Ovary (tissue), 9 donors: ENCODE data around the gene RPP25L. TPM values are rescaled to one million over a fixed set of nuclear protein-coding genes. Genes with fewer than 3 reads are reported as not detected.
A peak's percentile ranks its signal among the peaks of the same experiment; 100 is the strongest.

Source experiments
- DNase-seq, 5 donors: peaks; one replicate each; pipeline ENCODE4 v3.0.0-alpha.2; 2019 to 2020
- H3K27ac ChIP-seq, 2 donors: fragments of 200-600 bp; one replicate each; pipeline versions ENCODE4 v1.5.1 to v1.8.0; 2019 to 2022
- H3K27me3 ChIP-seq: fragments of 200-600 bp; one replicate; pipeline ENCODE4 v1.8.0; 2022
- H3K36me3 ChIP-seq: fragments of 200-600 bp; sonication (generic); one replicate; pipeline ENCODE4 v1.5.1; 2019
- H3K4me1 ChIP-seq: one replicate; pipeline ENCODE4 v1.8.1; 2013; ENCODE audit warnings: mild to moderate bottlenecking, moderate library complexity; ENCODE audit not compliant: insufficient read depth
- H3K4me3 ChIP-seq: fragments of 200-600 bp; sonication (generic); one replicate; pipeline ENCODE4 v1.5.1; 2017
- H3K9me3 ChIP-seq, 2 donors: fragments of 200-600 bp in 1 of 2; sonication (generic) in 1 of 2; one replicate each; pipeline versions ENCODE4 v1.5.1 to v1.8.1; 2013 to 2019; ENCODE audit warnings: mild to moderate bottlenecking in 1 of 2, moderate library complexity in 1 of 2
- EP300 ChIP-seq: sonication (generic); formaldehyde crosslinking; IDR thresholded peaks from one replicate; pipeline ENCODE4 v1.6.1; 2017; ENCODE audit warnings: antibody characterized with exemption
- POLR2A ChIP-seq: fragments of 450-650 bp; IDR thresholded peaks from one replicate; pipeline ENCODE4 v1.6.1; 2017; ENCODE audit warnings: antibody characterized with exemption, mild to moderate bottlenecking, moderate library complexity
- WGBS, 3 donors: extraction: QIAGEN DNeasy Blood & Tissue Kit in 1 of 3; methylation state at CpG; one replicate each; pipeline versions ENCODE4 v1.1.5 to v1.1.7; 2013 to 2017; 5-methylcytosine and 5-hydroxymethylcytosine counted together
- intact Hi-C, 4 donors: fragments of 100-400 bp; cut with DNase I; formaldehyde crosslinking; loops; one replicate each; pipeline versions ENCODE4 v1.11.0 to v1.15.1; 2022 to 2023
- polyA plus RNA-seq, 2 donors: library from polyadenylated mRNA; stranded (reverse); fragments of 200-250 nt in 1 of 2; fragments of 350-450 nt in 1 of 2; fragmentation: Illumina TruSeq in 1 of 2; extraction: RNeasy Lipid Tissue Mini Kit (QIAGEN cat#74804) in 1 of 2; gene quantifications; one replicate each; pipeline ENCODE4 v1.2.3, GENCODE V29; 2013 to 2014
- total RNA-seq, 7 donors: library from RNA; depleted of rRNA in 2 of 7; stranded (reverse); fragments of >200 nt in 2 of 7; fragmentation: NEBNext Ultra II Directional in 3 of 7; extraction: Animal tissue kit (Norgen Biotek cat#: 25700) in 3 of 7; gene quantifications; one replicate each; pipeline versions ENCODE4 v1.1.0 to v1.2.4, GENCODE V29; 2016 to 2023
- TF ChIP-seq, protein P1 (sequence below), 3 donors: fragments of 450-650 bp in 2 of 3; fragments of 200-600 bp in 1 of 3; IDR thresholded peaks; one replicate each; pipeline versions ENCODE4 v1.5.1 to v1.8.0; 2016 to 2022; ENCODE audit warnings: antibody characterized with exemption in 3 of 3, mild to moderate bottlenecking in 1 of 3
- donor health status: DM: no; HTN: no; CAD: no; lungs with moderate emphysema.
- donor health status: DM: no; HTN: no; CAD: no.
- donor health status: Bipolar disorder and iron deficiency.
- donor health status: DM: yes; HTN: yes; CAD: no.
- donor health status: DM: no; HTN: no; CAD: no.
- donor health status: DM: yes; HTN: yes; CAD: no.

RPP25L gene
- total and polyA plus RNA-seq, 9 donors, result 5.4 to 28.8 (median 20.6) TPM

DNA sequence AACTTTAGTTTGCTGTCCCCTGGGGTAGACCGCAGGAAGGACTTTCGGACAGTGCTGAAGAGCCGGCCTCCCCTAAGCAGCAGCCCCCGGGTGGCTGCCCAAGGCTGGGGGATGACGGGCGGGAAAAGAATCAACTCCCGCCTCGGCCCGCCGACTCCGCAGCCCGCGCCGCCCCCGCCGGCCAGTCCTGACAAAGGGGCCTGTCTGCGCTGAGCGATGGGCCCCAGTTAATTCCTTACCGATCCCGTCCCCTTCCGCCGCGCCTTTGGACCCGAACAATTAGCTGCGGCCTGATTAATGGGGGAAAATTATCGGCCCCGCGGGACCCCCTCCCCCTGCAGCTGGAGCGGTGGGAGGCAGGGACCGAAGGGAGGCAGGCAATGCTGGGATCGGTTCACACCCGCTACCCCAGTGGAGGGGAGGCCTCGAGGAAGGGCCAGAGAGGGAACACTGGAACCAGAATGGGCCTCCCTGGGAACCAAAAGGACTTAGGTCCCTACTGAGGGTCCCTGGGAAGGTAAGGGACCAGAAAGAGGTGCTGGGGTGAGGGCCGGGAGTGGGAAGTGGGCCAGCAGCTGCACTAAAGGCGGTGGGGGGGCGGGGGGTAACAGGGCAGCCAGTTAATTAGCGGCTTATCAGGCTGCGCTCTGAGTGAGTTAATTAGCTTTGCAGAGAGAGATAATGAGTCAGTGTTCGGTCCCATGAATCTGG, 12.7 kb upstream of the RPP25L start:
- Histone ChIP-seq H3K4me3 (no peak overlapping the region), H3K36me3 (no peaks in the 10 kb centered on the region), H3K4me1 (peaks cover 5% of the 10 kb centered on the region), H3K9me3 (no peaks in the 10 kb centered on the region), H3K27me3 (peaks cover 12% of the 10 kb centered on the region), H3K27ac (no peak overlapping the region)
- intact Hi-C loops, result no loop called here
- DNase-seq, result no peak
- TF ChIP-seq EP300 (no peak), POLR2A (no peak)
- TF ChIP-seq, protein P1, sequence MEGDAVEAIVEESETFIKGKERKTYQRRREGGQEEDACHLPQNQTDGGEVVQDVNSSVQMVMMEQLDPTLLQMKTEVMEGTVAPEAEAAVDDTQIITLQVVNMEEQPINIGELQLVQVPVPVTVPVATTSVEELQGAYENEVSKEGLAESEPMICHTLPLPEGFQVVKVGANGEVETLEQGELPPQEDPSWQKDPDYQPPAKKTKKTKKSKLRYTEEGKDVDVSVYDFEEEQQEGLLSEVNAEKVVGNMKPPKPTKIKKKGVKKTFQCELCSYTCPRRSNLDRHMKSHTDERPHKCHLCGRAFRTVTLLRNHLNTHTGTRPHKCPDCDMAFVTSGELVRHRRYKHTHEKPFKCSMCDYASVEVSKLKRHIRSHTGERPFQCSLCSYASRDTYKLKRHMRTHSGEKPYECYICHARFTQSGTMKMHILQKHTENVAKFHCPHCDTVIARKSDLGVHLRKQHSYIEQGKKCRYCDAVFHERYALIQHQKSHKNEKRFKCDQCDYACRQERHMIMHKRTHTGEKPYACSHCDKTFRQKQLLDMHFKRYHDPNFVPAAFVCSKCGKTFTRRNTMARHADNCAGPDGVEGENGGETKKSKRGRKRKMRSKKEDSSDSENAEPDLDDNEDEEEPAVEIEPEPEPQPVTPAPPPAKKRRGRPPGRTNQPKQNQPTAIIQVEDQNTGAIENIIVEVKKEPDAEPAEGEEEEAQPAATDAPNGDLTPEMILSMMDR (IDR thresholded peaks at IDR 0.05), result no peak
- 11 to 12% (median 12%) methylated on average over 36 to 39 of the region's 39 CpGs for WGBS, 3 donors

DNA sequence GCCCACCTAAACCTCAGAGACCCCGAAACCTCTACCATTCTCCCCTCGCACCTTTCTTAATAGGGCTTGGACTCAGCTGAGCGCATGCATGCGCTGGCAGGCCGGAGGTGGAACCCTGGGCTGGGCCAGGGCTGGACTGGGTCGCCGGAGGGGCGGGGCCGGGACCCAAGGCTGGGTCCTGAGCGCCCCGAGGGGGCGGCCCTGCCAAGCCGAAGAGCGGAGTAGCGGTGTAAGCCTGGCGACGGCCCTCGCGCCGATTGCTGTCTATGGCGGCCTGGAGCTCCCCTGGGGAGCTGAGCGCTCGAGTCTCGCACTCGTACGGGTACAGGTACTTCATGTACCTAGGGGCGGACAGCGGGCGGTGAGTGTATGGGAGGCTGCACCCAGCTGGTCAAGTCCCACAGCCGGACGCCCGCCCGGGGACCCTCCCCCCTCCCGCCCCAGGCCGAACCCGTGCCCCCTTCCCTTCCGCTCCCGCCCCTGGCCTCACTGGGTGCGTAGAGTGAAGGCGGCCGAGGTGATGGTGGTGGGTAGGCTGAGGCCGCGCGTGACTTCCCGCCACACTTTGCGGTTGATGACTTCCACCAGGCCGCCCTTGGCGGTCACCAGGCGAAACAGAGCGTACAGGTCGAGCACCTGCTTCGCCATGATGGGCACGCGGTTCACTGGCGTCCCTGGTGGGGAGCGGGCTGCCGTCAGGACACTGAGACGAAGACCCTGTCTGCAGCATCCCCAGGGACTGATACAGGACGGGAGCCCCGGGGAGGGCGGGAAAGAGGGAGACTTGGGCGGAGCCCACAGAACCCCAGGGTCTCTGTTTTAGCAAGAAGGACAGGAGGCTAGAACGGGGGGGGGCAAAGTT, 11.7 kb upstream of the RPP25L start:
- intact Hi-C loops, result no loop called here
- Histone ChIP-seq H3K27me3 (peaks cover 12% of the 10 kb centered on the region), H3K9me3 (no peaks in the 10 kb centered on the region), H3K27ac (no peak overlapping the region), H3K36me3 (no peaks in the 10 kb centered on the region), H3K4me1 (peaks cover 7% of the 10 kb centered on the region), H3K4me3 (no peak overlapping the region)
- TF ChIP-seq EP300 (no peak), POLR2A (no peak)
- TF ChIP-seq, protein P1 (IDR thresholded peaks at IDR 0.05), result no peak
- 7 to 13% (median 10%) methylated on average over 44 to 63 of the region's 63 CpGs for WGBS, 3 donors
- no peak for DNase-seq

GRCh38 chr9:34620061-34620994, 8.4 kb upstream of the RPP25L start, which contains the start of gene DCTN3:
TSS of gene DCTN3 (minus strand) at chr9:34620495. CDS start at chr9:34620464, 31 bp downstream.
- DNase-seq, result peak; percentile 88 to 95 (median 91)
- WGBS, 3 donors, result 3 to 4% (median 4%) methylated on average over 43 of the region's 43 CpGs
- H3K4me1 ChIP-seq, result peaks cover 6% of the 10 kb centered on the region
- H3K27ac ChIP-seq, result no peak within 1 kb of the TSS
- no peaks in the 10 kb centered on the region for H3K9me3 ChIP-seq
- TF ChIP-seq POLR2A, result peak; percentile 21
- TF ChIP-seq, protein P1 (IDR thresholded peaks at IDR 0.05), result no peak
- TF ChIP-seq EP300, result no peak
- intact Hi-C loops, result no loop called here
- peak within 1 kb of the TSS; percentile 72 for H3K4me3 ChIP-seq
- no peaks in the 10 kb centered on the region for H3K36me3 ChIP-seq
- no peaks in the 10 kb centered on the region for H3K27me3 ChIP-seq

DNA sequence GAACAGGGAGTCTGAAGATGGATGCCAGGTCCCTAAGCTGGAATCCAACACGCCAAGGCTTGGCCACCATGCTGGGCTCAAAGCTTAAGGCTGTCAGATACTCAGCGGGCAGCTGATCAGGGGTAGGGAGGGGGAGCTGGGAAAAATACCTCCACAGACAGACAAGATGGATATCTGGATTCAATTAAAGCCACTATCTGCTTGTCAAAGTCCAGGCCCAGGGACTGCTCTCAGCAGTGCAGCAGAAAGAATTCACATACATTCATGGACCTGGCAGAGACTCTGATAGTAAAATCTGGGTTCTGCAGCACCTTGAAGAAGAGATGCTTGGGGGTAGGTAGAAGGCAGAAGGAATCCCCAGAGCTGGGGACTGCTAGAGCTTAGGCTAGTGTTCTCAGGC, 3.2 kb upstream of the RPP25L start:
- no peak overlapping the region for H3K27ac ChIP-seq
- intact Hi-C loops, result no loop called here
- no peak for DNase-seq
- peaks cover 14% of the 10 kb centered on the region for H3K4me1 ChIP-seq
- H3K9me3 ChIP-seq, result no peaks in the 10 kb centered on the region
- no peaks in the 10 kb centered on the region for H3K27me3 ChIP-seq
- WGBS, 3 donors, result 81 to 90% (median 89%) methylated on average over 2 of the region's 2 CpGs
- TF ChIP-seq, protein P1 (IDR thresholded peaks at IDR 0.05), result no peak
- no peak for TF ChIP-seq EP300
- H3K4me3 ChIP-seq, result no peak overlapping the region
- H3K36me3 ChIP-seq, result no peaks in the 10 kb centered on the region
